Stomach (tissue), 9 donors: ENCODE results near the gene SLC3A2. TPM values are rescaled to one million over a fixed set of nuclear protein-coding genes. Genes with fewer than 3 reads are reported as not detected.

ENCODE experiments used
- DNase-seq, 2 donors: peaks; one replicate each; pipeline versions ENCODE4 v3.0.0 to v3.0.0-alpha.2; 2013 to 2019
- H3K27ac ChIP-seq, 5 donors: fragments of 200-600 bp in 4 of 5; sonication (generic) in 4 of 5; one replicate each; pipeline ENCODE4 v1.5.1; 2013 to 2019; ENCODE audit warnings: mild to moderate bottlenecking in 1 of 5, moderate library complexity in 1 of 5
- H3K27me3 ChIP-seq, 3 donors: fragments of 200-600 bp; sonication (generic); one replicate each; pipeline ENCODE4 v1.5.1; 2017 to 2019; ENCODE audit warnings: mixed run types in 1 of 3
- H3K36me3 ChIP-seq, 4 donors: fragments of 200-600 bp; sonication (generic); 1 replicate in 3 of 4; 2 replicates in 1 of 4; pipeline ENCODE4 v1.5.1; 2016 to 2019
- H3K4me1 ChIP-seq, 4 donors: fragments of 200-600 bp; sonication (generic); one replicate each; pipeline ENCODE4 v1.5.1; 2016 to 2019
- H3K4me3 ChIP-seq, 4 donors: fragments of 200-600 bp; sonication (generic) in 3 of 4; one replicate each; pipeline ENCODE4 v1.5.1; 2016 to 2019; ENCODE audit warnings: mild to moderate bottlenecking in 1 of 4
- H3K9me3 ChIP-seq, 4 donors: fragments of 200-600 bp; sonication (generic); one replicate each; pipeline ENCODE4 v1.5.1; 2016 to 2019
- EP300 ChIP-seq: sonication (generic); formaldehyde crosslinking; IDR thresholded peaks from one replicate; pipeline ENCODE4 v1.6.1; 2017; ENCODE audit warnings: antibody characterized with exemption
- POLR2A ChIP-seq, 4 donors: fragments of 450-650 bp; IDR thresholded peaks; one replicate each; pipeline ENCODE4 v1.6.1; 2016; ENCODE audit warnings: antibody characterized with exemption in 4 of 4, control low read depth in 2 of 4, mild to moderate bottlenecking in 1 of 4, moderate library complexity in 1 of 4
- POLR2AphosphoS5 ChIP-seq, 3 donors: sonication (generic); formaldehyde crosslinking; IDR thresholded peaks; one replicate each; pipeline ENCODE4 v1.6.1; 2016; ENCODE audit warnings: antibody characterized with exemption in 3 of 3
- WGBS, 5 donors: extraction: QIAGEN DNeasy Blood & Tissue Kit in 3 of 5; methylation state at CpG; one replicate each; pipeline versions ENCODE4 v1.1.5 to v1.1.7; 2013 to 2018; 5-methylcytosine and 5-hydroxymethylcytosine counted together
- intact Hi-C: fragments of 100-400 bp; cut with DNase I; formaldehyde crosslinking; loops from one replicate; pipeline ENCODE4 v1.15.1; 2023; ENCODE audit warnings: low total_unique reads
- polyA plus RNA-seq, 3 donors: library from polyadenylated mRNA; stranded (reverse); fragments of 200-250 nt; gene quantifications; one replicate each; pipeline ENCODE4 v1.2.3, GENCODE V29; 2013
- total RNA-seq, 5 donors: library from RNA; depleted of rRNA; stranded (reverse); fragments of >200 nt; gene quantifications; one replicate each; pipeline versions ENCODE4 v1.1.0 to v1.2.3, GENCODE V29; 2014 to 2016
- TF ChIP-seq, protein P1 (sequence below), 7 experiments: fragments of 450-650 bp in 4 of 7; fragments of 200-600 bp in 3 of 7; sonication (generic) in 3 of 7; IDR thresholded peaks; one replicate each; pipeline ENCODE4 v1.5.1; 2016 to 2019; ENCODE audit warnings: antibody characterized with exemption in 7 of 7, control low read depth in 2 of 7, mild to moderate bottlenecking in 1 of 7
- donor health status: healthy with polysubstance abuse.
- donor health status: Bipolar disorder and iron deficiency.
- donor health status: healthy.

The SLC3A2 gene
- total and polyA plus RNA-seq, 8 donors = 36.0 to 255 (median 127) TPM

DNA sequence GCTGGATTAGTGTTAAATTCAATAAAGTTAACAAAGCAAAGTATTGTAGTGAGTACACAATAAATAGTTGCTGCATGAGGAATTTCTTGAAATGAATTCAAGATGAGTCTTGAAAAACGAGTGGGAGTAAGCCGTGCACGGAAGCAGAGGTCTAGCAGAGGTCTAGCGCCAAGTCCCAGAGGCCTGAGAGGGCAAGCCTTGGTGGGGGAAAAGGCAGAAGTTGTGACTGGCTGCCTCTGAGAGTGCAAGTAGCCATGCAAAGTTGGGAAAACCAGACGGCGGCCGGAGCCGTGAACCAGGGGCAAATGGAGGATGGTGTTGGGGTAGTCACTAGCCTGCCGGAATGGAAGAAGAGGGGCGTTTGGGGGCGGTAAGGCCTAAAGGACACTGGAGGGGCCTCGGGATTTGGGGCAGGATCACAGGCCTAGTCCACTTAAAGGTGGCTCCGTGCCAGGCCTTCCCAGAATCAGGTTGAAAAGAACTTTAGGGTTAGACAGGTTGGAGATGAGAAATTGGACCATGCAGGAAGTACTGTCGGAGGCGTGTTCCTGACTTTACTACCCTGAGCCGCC lies 379 bp upstream of the SLC3A2 start:
- peak overlapping the region; percentile 79 to 96 (median 91) for H3K4me3 ChIP-seq
- H3K9me3 ChIP-seq = no peaks in the 10 kb centered on the region
- peaks cover 21 to 32% (median 29%) of the 10 kb centered on the region in 4 donors for H3K36me3 ChIP-seq
- peak overlapping the region; percentile 99 to 100 (median 99) for H3K27ac ChIP-seq
- WGBS, 5 donors = 1 to 3% (median 2%) methylated on average over 15 to 16 of the region's 16 CpGs
- peak in 1 of 2 donors; percentile 76 for DNase-seq
- TF ChIP-seq POLR2A (IDR thresholded peaks at IDR 0.05) (no peak), POLR2AphosphoS5 (IDR thresholded peaks at IDR 0.05) (no peak), EP300 (no peak)
- TF ChIP-seq, protein P1, sequence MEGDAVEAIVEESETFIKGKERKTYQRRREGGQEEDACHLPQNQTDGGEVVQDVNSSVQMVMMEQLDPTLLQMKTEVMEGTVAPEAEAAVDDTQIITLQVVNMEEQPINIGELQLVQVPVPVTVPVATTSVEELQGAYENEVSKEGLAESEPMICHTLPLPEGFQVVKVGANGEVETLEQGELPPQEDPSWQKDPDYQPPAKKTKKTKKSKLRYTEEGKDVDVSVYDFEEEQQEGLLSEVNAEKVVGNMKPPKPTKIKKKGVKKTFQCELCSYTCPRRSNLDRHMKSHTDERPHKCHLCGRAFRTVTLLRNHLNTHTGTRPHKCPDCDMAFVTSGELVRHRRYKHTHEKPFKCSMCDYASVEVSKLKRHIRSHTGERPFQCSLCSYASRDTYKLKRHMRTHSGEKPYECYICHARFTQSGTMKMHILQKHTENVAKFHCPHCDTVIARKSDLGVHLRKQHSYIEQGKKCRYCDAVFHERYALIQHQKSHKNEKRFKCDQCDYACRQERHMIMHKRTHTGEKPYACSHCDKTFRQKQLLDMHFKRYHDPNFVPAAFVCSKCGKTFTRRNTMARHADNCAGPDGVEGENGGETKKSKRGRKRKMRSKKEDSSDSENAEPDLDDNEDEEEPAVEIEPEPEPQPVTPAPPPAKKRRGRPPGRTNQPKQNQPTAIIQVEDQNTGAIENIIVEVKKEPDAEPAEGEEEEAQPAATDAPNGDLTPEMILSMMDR (IDR thresholded peaks at IDR 0.05) = no peak
- peaks cover 55 to 87% (median 66%) of the 10 kb centered on the region in 4 donors for H3K4me1 ChIP-seq
- intact Hi-C loops = no loop called here
- H3K27me3 ChIP-seq = no peaks in the 10 kb centered on the region

DNA sequence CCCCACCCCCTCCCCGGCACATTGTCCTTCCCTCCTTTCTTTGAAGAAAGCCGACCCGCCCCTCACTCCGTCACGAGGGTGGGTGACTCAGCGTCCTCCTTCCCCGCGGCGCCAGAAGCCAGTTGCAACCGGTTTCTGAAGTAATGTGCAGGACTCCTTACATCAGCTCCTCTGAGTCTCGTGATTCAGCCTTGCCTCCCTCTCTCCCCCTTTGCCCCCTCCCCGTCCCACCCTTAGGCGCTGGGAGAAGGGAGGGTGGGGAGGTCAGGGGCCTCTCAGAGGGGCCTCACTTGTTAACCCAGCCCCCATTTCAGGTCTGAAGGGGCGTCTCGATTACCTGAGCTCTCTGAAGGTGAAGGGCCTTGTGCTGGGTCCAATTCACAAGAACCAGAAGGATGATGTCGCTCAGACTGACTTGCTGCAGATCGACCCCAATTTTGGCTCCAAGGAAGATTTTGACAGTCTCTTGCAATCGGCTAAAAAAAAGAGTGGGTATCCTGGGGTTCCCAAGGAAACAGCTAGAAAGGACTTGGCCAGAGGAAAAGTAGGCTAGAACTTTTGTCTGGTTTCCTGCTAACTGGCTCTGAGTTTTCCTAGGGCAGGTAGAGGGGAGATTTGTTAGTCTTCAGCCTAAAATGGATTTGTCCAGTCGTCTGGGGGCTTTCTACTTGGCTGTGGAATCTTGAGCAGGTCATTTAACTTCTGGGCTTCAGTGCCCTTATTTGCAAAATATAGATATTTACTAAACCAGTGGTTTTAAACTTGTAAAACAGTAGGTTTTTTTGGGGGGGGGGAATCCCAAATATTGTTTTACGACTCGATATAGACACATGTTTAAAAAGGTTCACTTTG lies 1.1 kb downstream of the SLC3A2 start:
- Histone ChIP-seq H3K9me3 (no peaks in the 10 kb centered on the region), H3K27me3 (no peaks in the 10 kb centered on the region), H3K4me3 (peak overlapping the region; percentile 79 to 96 (median 91)), H3K36me3 (peaks cover 36 to 47% (median 43%) of the 10 kb centered on the region in 4 donors), H3K27ac (peak overlapping the region; percentile 99 to 100 (median 99)), H3K4me1 (peaks cover 43 to 87% (median 70%) of the 10 kb centered on the region in 4 donors)
- WGBS, 5 donors = 1 to 4% (median 2%) methylated on average over 17 to 21 of the region's 21 CpGs
- TF ChIP-seq POLR2AphosphoS5 (IDR thresholded peaks at IDR 0.05) (peak; percentile 33 to 82 (median 77)), POLR2A (IDR thresholded peaks at IDR 0.05) (no peak), EP300 (no peak)
- intact Hi-C loops = no loop called here
- peak; percentile 94 to 98 for DNase-seq

DNA sequence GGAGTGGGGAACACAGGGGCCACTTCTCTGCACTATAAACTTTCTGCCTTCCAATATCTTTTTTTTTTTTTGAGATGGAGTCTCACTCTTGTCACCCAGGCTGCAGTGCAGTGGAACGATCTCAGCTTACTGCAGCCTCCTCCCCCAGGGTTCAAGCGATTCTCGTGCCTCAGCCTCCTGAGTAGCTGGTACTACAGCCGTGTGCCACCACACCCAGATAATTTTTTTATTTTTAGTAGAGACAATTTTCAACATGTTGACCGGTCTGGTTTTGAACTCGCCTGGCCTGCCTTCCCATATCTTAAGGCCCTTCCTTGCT lies 1.7 kb downstream of the SLC3A2 start:
- H3K4me1 ChIP-seq = peaks cover 43 to 84% (median 73%) of the 10 kb centered on the region in 4 donors
- intact Hi-C loops = no loop called here
- WGBS, 5 donors = 11 to 31% (median 18%) methylated on average over 6 of the region's 6 CpGs
- DNase-seq = no peak
- H3K27me3 ChIP-seq = no peaks in the 10 kb centered on the region
- no peak for TF ChIP-seq POLR2A (IDR thresholded peaks at IDR 0.05)
- TF ChIP-seq POLR2AphosphoS5 (IDR thresholded peaks at IDR 0.05) = no peak
- TF ChIP-seq EP300 = no peak
- TF ChIP-seq, protein P1 (IDR thresholded peaks at IDR 0.05) = no peak
- peak overlapping the region; percentile 48 to 100 (median 99) for H3K27ac ChIP-seq
- H3K9me3 ChIP-seq = no peaks in the 10 kb centered on the region
- H3K4me3 ChIP-seq = peak overlapping the region; percentile 79 to 96 (median 91)
- peaks cover 42 to 53% (median 49%) of the 10 kb centered on the region in 4 donors for H3K36me3 ChIP-seq

DNA sequence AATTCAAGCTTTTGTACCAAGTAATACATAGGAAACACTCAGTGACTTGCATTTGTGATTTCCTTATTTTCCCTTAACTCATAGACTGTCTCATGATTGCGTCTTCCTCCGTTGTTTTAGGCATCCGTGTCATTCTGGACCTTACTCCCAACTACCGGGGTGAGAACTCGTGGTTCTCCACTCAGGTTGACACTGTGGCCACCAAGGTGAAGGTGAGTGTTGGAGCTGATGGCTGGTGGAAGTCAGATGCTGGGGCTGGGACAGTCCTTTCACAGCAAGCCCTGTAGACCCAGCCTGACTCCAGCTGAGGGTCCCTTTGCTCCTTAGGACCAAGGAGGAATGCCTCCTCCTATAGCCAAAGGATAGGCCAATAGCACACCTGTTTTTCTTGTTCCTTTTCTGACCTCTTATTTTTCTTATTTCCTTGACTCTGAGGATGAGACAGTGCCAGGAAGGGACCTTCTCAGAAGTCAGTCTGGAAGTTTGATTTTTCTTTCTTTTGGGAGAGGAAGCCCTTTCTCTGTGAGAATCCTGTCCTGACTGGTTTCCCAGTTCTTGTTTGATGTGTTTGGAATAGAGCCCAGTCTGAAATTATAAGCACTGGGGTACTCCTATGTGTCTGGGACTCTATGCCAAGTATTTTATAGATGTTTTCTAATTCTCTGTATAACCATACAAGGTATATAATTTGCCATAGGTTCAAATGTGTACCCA lies 2.2 kb downstream of the SLC3A2 start:
- no peaks in the 10 kb centered on the region for H3K9me3 ChIP-seq
- TF ChIP-seq EP300 = no peak
- TF ChIP-seq, protein P1 (IDR thresholded peaks at IDR 0.05) = no peak
- TF ChIP-seq POLR2A (IDR thresholded peaks at IDR 0.05) = no peak
- TF ChIP-seq POLR2AphosphoS5 (IDR thresholded peaks at IDR 0.05) = no peak
- peak overlapping the region; percentile 79 to 96 (median 91) for H3K4me3 ChIP-seq
- peaks cover 47 to 58% (median 55%) of the 10 kb centered on the region in 4 donors for H3K36me3 ChIP-seq
- intact Hi-C loops = no loop called here
- DNase-seq = peak in 1 of 2 donors; percentile 31
- peak overlapping the region; percentile 44 to 100 (median 99) for H3K27ac ChIP-seq
- H3K27me3 ChIP-seq = no peaks in the 10 kb centered on the region
- 38 to 51% (median 44%) methylated on average over 5 of the region's 5 CpGs for WGBS, 5 donors
- H3K4me1 ChIP-seq = peaks cover 43 to 86% (median 72%) of the 10 kb centered on the region in 4 donors
